Ishikawa (cell line): ENCODE data around the gene RIMS1.

ENCODE experiments used
- CEBPB ChIP-seq: IDR thresholded peaks from 2 replicates; pipeline ENCODE4 v1.6.1; 2012
- CREB1 ChIP-seq: IDR thresholded peaks from 2 replicates; pipeline ENCODE4 v1.6.1; 2012; ENCODE audit warnings: low read depth
- EGR1 ChIP-seq: IDR thresholded peaks from 2 replicates; pipeline ENCODE4 v1.6.1; 2012
- EP300 ChIP-seq: IDR thresholded peaks from 2 replicates; pipeline ENCODE4 v1.6.1; 2012; ENCODE audit warnings: borderline replicate concordance
- FOXM1 ChIP-seq: IDR thresholded peaks from 2 replicates; pipeline ENCODE4 v1.6.1; 2012; ENCODE audit warnings: low read depth, borderline replicate concordance
- MAX ChIP-seq: IDR thresholded peaks from 2 replicates; pipeline ENCODE4 v1.6.1; 2012
- NFIC ChIP-seq: IDR thresholded peaks from 2 replicates; pipeline ENCODE4 v1.6.1; 2012
- RAD21 ChIP-seq: IDR thresholded peaks from 2 replicates; pipeline ENCODE4 v1.6.1; 2012; ENCODE audit warnings: low read depth
- TAF1 ChIP-seq: IDR thresholded peaks from 2 replicates; pipeline ENCODE4 v1.6.1; 2012; ENCODE audit warnings: low read depth, mild to moderate bottlenecking
- TCF12 ChIP-seq: IDR thresholded peaks from 2 replicates; pipeline ENCODE4 v1.6.1; 2012; ENCODE audit warnings: low read depth
- TEAD4 ChIP-seq: IDR thresholded peaks from 2 replicates; pipeline ENCODE4 v1.6.1; 2012
- USF1 ChIP-seq: IDR thresholded peaks from 2 replicates; pipeline ENCODE4 v1.6.1; 2012
- YY1 ChIP-seq: IDR thresholded peaks from 2 replicates; pipeline ENCODE4 v1.6.1; 2012; ENCODE audit warnings: low read depth
- ZBTB7A ChIP-seq: IDR thresholded peaks from 2 replicates; pipeline ENCODE4 v1.6.1; 2012; ENCODE audit warnings: low read depth
- TF ChIP-seq, protein P1 (sequence below): IDR thresholded peaks from 2 replicates; pipeline ENCODE4 v1.6.1; 2012; ENCODE audit warnings: low read depth, mild to moderate bottlenecking

Gene RIMS1

DNA sequence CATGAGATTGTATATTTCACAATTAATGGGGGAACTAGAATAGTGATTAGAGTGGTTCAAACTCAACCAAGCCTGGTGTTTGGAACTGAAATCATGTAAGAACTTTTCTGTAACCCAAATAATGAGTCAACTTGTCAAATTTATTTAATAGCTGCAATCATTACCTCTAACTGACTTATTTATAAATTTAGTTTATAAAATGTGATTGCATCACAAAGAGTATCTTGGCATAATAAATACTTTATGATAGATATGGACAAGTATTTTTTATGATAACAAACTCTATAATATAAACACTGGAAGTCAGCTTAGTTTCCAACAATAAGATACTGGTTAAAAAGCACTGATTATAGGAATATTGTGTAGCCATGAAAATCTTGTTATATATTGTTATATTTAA lies 319.1 kb downstream of the RIMS1 start:
- TF ChIP-seq EGR1 (no peak), RAD21 (no peak), NFIC (no peak), USF1 (no peak), MAX (no peak), CEBPB (no peak), ZBTB7A (no peak), TAF1 (no peak), YY1 (no peak)
- TF ChIP-seq, protein P1, sequence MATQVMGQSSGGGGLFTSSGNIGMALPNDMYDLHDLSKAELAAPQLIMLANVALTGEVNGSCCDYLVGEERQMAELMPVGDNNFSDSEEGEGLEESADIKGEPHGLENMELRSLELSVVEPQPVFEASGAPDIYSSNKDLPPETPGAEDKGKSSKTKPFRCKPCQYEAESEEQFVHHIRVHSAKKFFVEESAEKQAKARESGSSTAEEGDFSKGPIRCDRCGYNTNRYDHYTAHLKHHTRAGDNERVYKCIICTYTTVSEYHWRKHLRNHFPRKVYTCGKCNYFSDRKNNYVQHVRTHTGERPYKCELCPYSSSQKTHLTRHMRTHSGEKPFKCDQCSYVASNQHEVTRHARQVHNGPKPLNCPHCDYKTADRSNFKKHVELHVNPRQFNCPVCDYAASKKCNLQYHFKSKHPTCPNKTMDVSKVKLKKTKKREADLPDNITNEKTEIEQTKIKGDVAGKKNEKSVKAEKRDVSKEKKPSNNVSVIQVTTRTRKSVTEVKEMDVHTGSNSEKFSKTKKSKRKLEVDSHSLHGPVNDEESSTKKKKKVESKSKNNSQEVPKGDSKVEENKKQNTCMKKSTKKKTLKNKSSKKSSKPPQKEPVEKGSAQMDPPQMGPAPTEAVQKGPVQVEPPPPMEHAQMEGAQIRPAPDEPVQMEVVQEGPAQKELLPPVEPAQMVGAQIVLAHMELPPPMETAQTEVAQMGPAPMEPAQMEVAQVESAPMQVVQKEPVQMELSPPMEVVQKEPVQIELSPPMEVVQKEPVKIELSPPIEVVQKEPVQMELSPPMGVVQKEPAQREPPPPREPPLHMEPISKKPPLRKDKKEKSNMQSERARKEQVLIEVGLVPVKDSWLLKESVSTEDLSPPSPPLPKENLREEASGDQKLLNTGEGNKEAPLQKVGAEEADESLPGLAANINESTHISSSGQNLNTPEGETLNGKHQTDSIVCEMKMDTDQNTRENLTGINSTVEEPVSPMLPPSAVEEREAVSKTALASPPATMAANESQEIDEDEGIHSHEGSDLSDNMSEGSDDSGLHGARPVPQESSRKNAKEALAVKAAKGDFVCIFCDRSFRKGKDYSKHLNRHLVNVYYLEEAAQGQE, result no peak

DNA sequence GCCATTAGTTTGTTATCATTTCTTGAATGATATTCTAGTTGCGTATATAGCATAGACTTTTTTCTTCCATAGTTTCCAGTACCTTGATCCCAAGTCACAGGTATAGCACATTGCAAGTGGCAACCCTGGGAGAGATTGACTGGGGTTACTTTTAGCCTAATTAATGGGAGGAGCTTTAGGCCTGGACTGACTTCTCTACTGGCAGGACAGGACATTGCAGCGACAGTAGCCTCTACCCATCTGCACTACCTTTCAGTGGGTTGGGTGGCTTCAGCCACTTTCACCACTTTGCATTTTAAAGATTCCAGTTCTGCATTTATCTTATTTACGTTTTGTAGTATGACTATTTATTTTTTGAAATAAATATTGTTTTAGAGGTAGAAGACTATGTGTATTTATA lies 320.3 kb downstream of the RIMS1 start:
- TF ChIP-seq, protein P1, result no peak
- TF ChIP-seq TAF1 (no peak), NFIC (no peak), TCF12 (no peak), YY1 (no peak)

DNA sequence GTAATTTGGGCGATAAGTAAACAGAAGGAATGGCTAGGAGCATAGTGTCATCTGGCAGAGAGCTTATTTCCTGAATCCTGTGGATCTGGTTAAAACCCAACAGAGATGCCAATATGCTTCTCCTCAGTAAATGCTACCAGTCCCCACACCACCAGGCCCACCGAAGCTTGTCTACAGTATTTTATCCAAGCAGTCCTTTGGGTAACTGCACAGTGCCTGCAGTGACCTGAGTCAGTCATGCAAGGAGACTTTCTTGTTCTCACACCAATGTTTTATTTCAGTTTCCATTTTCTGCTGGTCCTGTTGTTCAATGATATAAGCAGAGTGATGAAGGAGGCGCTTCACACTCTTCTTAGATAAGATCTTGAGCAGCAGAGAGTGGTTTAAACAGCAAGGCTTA lies 326.3 kb downstream of the RIMS1 start:
- no peak for TF ChIP-seq TAF1
- TF ChIP-seq NFIC, result no peak
- TF ChIP-seq CREB1, result no peak
- no peak for TF ChIP-seq FOXM1
- no peak for TF ChIP-seq MAX
- TF ChIP-seq TEAD4, result no peak
- no peak for TF ChIP-seq ZBTB7A
- TF ChIP-seq YY1, result no peak
- TF ChIP-seq USF1, result no peak
- TF ChIP-seq, protein P1, result no peak

- TF ChIP-seq CEBPB (no peak), MAX (no peak)
These were observed 327.3 kb downstream of the RIMS1 start for GRCh38 chr6:72213654-72214053.

DNA sequence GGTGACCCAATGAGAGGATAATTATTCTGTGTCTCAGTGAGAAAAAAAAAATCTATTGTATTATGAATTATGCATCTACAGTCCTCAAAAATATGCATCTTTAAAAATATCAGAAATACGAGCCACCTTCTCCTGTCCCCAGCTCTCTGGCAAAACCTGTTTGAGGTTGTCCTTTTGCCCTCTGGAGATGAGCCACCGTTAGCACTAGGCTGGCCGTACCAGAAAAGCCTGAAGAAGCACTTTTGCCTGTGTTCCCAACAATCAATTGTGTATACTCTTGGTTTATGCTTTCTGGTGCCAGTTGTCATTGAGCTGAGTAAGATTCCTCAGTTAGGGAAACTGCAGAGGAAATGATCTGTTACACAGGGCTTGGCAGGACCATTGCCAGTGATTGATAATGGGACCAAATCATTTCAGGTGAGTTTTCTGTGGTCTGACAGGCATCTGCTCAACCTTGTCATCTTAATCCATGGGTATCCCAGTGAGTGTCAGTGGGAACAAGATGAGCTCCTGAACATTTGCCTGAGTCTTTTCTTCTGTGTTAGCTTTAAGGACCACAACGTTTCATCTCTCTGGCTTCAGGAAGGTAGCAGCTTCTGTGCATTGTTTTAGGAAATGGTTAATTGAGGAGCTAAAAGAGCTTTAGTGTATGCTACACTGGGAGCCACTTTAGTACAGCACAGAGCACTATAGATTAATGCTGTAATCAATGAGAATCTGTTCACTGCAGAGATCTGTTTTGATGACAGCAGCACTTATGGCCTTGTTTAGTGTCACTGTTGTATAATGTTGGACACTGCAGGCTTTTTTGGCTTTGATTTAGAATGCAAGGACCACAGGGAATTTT lies 330.1 kb downstream of the RIMS1 start:
- no peak for TF ChIP-seq CEBPB
- no peak for TF ChIP-seq MAX
- TF ChIP-seq CREB1, result no peak
- TF ChIP-seq ZBTB7A, result no peak
- TF ChIP-seq RAD21, result no peak
- TF ChIP-seq EP300, result no peak
- no peak for TF ChIP-seq YY1
- TF ChIP-seq, protein P1, result no peak
